ENCODE data around the gene ATP6V0A1.

- TF ChIP-seq CTCF (IDR thresholded peaks at IDR 0.05; ENCODE audit: insufficient read depth, low read depth, low read length) (no peak), EZH2 (IDR thresholded peaks at IDR 0.05; ENCODE audit: insufficient read depth, low read length) (no peak)
Measured at GRCh38 chr17:42423766-42424165, 34.9 kb upstream of the ATP6V0A1 start.
